Stimulated activated CD4-positive, alpha-beta T cell treated with anti-CD3 and anti-CD28 coated beads, Interleukin-1b, Interleukin-23, amount 100 ng/mL, for 48 hours (primary cell): ENCODE results near the gene GOSR1.
"Not testable (repeated sequence)": the region's sequence is repeated elsewhere in the genome, so short reads cannot be mapped to it uniquely, and the experiment has no call there.

Experiments used
- DNase-seq: peaks from one replicate; pipeline ENCODE4 v3.0.0-alpha.2; 2020

The GOSR1 gene

DNA sequence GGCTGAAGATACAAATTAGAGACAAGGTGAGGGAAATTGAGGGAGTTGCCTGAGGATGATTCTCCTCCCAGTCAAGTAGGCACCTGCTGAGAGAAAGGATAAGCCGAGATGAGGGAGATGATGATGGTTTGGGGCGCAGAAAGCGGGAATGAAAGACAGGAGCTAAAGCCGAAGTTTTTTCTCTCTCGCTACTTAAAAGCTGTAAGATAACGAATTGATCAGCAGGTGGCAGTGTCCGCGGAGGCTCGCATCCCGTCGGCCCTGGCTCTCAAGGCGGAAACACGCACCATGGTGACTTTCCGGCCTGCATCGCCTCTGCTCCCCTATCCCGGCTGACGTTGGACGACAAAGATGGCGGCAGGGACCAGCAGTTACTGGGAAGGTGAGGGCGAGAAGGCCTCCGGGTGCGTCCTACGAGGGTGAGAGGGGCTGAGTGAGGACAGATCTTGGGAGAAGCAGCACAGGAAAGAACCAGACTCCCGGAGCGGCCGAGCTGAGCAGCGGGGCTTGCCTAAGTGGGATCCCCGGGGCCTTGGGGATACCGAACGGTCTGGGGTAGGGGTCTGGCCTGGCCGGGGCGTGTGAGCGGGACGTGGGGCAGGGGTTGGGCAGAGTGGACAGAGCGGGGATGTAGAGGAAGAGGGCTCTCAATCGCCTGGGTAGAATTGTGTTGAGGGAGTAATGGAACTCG, at the start of gene GOSR1:
Gene GOSR1, plus strand, starts transcription at position 326 of the 691 bp plus-strand sequence. Its CDS starts 26 bp downstream, at position 352.
- peak; percentile 94 for DNase-seq

DNA sequence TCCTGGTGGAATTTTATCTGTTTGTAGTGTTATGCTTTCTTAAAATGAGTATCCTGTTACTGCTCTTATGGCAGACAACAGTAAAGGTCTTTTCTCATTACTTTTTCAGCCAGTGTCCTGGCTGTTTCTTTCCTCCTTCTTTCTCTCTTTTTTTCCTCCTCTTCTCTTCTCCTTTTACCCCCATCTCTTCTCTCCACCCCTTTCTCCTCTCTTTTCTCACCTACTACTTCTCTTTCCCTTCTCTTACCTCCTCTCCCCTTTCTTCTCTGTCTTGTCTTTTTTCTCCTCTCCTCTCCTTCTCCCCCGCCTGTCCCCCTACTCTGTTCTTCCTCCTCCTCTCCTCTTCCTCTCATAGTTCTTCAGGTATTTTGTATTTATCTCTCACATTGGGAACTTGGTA, 49.6 kb upstream of the GOSR1 start:
- DNase-seq = no peak

DNA sequence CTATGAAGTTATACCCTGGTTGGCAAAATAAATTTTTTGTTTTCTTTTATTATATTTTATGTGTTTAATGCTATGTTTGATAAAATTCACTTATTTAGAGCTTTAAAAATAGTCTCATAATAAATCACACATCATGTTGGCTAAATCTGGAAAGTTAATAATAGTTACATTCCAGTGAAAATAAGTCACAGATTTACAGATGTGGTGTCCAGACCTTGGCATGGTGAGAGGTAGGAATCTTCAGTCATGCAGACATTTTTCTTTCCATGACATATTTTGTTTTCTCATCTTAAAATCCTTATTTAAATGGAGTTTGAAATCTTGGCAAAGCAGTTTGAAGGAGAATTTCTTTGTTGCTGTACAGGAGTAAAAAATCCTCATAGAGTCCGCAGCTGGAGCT, 48.1 kb upstream of the GOSR1 start:
- DNase-seq = no peak

DNA sequence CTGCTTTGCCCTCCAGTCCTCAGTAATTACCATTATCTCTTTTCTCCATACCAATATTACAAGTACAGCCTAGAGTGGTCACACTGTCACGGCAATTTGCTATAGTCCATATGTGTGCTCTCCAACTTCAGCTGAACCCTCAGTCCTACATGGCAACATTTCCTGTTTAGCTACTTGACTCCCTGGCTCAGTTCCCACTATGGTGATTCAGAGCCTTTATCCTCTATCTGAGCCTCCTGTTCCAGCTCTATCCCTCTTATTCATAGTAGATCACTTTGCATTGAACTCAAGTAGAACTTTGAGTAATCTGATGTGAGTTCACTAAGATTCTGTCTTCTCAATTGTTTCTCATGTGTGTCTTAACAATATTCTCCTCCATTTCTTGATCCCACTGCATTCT, 43.7 kb upstream of the GOSR1 start:
- no peak for DNase-seq

DNA sequence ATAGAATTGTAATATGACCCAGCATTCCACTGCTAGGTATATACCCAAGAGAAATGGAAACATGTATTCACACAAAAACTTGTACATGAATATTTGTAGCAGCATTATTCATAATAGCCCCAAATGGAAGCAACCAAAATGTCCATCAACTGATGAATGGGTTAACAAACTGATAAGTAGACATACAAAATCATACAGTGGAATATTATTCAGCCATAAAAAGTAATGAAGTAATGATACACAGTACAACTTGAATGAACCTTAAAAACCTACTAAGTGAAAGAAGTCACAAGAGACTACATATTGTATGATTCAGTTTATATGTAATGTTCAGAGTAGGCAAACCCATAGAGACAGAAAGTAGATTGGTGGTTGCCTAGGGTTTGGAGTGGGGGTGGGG, 40.5 kb upstream of the GOSR1 start:
- DNase-seq = no peak

DNA sequence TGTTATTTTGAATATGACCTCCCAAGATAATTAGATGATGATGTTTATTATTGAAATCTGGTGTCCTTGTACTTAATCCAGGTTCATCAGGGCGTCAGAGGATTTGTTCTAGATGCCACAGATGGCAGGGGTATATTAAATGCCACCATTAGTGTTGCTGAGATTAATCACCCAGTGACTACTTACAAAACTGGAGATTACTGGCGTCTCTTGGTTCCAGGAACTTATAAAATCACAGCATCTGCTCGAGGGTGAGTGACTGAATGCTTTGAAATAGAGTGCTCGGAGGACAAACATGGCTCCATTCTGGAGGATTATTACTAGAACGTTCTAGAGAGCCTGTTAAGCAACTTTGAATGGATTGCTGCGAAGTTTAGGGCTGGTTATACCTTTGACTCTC, 33.5 kb upstream of the GOSR1 start:
- no peak for DNase-seq

DNA sequence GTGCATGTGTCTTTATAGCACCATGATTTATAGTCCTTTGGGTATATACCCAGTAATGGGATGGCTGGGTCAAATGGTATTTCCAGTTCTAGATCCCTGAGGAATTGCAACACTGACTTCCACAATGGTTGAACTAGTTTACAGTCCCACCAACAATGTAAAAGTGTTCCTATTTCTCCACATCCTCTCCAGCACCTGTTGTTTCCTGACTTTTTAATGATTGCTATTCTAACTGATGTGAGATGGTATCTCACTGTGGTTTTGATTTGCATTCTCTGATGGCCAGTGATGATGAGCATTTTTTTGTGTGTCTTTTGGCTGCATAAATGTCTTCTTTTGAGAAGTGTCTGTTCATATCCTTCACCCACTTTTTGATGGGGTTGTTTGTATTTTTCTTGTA, 30.6 kb upstream of the GOSR1 start:
- DNase-seq = not testable (repeated sequence)

DNA sequence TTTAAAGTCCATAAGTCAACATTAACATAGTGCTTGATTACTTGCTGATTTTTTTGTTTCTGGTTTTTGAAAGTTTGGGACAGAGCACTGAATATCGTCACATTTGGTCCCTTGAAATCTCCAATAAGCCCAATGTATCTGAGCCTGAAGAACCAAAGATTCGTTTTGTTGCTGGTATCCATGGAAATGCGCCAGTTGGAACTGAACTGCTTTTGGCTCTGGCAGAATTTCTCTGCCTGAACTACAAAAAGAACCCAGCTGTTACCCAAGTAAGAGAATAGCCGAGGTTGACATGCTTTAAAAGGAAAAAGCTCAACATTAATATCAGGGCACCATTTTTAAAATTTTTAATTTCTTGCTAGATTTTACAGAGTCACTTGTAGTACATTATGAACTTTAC, 27.7 kb upstream of the GOSR1 start:
- DNase-seq = no peak

DNA sequence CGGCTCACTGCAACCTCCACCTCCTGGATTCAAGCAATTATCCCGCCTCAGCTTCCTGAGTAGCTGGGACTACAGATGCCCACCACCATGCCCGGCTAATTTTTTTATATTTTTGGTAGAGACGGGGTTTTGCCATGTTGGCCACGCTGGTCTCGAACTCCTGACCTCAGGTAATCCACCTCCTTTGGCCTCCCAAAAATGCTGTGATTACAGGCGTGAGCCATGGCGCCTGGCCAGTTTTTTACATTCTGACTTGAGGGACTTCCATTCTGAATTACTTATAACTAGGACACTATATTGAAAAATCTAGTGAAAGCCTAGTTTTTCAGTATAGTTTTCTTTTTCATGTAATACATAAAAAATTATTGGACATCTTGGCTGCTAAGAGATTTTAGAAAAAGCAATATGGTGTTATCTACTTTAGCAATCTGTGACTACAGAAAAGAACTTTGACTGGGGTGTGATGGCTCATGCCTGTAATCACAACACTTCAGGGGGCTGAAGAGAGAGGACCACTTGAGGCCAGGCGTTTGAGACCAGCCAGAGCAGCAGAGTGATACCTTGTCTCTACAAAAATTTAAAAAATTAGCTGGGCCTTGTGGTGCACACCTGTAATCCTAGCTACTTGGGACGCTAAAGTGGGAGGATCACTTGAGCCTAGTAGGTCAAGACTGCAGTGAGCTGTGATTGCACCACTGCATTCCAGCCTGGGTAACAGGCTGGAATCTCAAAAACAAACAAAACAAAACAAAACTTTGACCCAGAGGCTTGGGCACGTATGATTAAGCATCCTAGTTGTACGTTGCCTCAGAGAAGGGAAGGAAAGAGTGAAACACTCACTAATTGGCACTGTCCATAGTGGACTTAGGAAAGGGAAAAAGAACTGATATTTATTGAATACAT, 26.8 kb upstream of the GOSR1 start:
- DNase-seq = no peak

DNA sequence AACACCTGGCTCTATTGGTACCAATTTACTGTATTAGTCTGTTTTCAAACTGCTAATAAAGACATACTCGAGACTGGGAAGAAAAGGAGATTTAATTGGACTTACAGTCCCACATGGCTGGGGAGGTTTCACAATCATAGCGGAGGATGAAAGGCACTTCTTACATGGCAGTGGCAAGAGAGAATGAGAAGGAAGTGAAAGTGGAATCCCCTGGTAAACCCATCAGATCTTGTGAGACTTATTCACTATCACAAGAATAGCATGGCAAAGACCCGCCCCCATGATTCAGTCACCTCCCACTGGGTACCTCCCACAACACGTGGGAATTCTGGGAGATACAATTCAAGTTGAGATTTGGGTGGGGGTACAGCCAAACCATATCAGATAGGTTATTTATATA, 22.6 kb upstream of the GOSR1 start:
- no peak for DNase-seq

DNA sequence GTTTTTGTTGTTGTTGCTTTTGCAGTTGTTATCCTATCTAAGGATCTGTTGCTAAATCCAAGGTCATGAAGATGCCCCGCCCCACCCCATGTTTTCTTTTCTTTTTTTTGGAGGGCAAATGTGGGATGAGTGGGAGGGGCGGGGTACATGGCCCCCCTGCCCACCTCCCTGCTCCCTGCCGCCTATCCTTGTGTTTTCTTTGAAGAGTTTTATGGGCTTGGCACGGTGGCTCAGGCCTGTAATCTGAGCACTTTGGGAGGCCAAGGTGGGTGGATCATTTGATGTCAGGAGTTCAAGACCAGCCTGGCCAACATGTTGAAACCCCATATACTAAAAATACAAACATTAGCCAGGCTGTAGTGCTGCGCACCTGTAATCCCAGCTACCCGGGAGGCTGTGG, 18.8 kb upstream of the GOSR1 start:
- no peak for DNase-seq

DNA sequence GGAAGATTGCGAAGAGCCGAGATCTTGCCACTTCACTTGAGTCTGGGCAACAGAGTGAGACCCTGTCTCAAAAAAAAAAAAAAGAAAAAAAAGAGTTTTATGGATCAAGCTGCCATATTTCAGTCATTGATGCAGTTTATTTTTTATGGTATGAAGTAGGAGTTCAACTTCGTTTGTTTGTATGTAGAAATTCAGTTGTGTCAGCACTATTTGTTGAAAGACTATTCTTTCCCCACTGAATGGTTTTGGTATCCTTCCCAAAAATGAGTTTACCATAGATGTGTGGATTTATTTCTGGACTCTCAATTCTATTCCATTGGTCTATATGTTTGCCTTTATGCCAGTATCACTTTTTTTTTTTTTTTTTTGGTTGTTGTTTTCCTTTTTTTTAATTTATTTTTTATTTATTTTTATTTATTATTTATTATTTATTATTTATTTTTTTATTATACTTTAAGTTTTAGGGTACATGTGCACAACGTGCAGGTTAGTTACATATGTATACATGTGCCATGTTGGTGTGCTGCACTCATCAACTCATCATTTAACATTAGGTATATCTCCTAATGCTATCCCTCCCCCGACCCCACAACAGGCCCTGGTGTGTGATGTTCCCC, 18.3 kb upstream of the GOSR1 start:
- DNase-seq = not testable (repeated sequence)

DNA sequence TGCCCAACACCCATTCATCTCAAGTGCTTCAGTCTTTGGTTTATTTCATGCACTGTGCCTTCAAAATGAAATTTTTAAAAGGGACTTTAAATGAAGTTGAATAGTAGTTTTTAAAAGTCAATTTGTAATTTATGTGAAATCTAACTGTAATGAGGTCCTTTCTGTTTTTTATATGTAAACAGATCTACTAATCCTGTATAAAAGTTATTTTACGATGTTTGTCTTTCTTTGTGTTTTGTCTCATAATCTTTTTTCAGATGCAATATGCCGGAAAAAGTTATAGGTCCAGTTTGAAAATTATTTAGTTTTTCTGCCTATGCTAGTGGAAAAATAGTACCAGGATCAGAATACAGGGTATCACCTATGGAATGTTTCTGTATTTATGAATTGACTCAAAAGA, 8.7 kb upstream of the GOSR1 start:
- DNase-seq = no peak

DNA sequence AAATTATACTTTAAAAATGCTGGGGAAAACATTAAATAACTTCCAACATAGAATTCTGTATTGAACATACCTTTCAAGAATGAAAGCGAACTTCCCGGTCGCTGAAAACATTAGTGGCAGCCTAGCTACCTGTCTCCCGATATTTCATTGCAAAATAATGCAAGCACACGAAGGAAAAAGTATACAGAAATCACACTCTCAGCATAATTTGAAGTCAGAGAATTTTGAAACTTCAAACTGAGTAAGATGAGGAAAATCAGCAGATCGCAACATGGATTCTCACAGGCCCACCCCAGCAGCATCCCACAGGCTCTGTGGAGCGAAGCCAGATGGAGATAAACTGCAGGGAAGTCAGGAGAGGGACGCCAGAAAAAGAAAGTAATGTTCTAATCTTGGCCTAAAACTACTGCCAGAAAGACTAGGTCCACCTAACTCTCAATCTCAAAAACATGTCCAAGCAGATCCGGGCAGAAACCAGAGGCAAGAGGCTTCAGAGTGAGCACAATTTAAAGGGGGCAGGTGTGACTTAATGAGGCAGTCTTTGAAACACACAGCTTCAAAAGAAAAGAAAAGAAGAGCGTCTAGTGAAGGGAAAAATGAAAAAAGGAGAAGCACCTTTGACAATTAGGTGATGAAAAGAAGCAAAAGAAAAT, 4.8 kb upstream of the GOSR1 start:
- DNase-seq = no peak

DNA sequence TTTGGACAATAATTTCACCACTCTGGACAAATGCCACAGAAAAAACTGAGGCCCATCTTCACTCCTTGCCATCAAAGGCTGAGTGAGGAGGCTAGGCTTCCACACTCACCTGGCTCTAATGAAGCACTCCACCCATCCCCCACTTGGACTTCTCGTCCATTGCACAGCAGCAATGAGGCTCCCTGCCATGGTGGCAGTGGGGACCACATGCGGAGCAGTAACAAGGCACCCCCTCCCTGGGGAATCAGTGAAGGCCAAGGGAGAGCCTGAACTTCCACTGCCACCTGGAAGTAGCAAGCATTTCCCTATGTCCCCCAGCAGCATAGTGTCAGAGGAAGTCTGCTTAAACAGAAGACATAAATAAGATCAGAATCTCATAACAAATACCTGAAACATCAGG, 2.0 kb upstream of the GOSR1 start:
- DNase-seq = no peak

DNA sequence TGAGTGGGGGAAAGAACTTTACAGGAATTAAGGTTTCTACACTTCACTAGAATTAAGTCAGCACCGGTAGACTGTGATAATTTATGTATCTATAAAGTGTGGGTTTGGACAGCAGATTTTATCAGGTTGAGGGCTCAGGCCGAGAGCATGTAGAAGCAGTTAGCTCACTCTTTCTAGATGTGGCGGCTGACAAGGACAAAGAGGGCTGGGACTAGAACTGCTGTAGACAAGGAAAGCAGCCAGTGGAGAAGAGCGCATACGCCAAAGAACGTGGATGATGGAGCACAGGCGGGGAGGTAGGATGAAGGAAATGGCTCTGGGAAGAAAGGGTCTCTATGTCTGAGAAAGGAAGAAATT, 504 bp upstream of the GOSR1 start:
- no peak for DNase-seq

DNA sequence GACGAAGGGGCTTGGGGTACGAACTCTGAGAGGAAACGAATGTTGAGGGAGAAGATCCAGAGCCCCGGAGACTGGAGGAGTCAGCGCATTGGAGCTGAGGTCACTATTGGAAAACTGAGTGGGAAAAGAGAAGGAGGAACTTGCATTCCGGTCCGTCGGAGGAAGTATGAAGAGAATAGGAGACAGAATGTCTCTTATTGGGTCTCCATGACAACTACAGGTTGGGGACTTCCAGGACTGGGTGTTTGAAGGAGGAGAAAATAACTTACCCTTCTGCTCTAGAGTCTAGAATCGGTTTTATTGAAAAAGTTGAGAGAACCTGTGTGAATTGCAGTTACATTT, 537 bp downstream of the GOSR1 start:
- no peak for DNase-seq

DNA sequence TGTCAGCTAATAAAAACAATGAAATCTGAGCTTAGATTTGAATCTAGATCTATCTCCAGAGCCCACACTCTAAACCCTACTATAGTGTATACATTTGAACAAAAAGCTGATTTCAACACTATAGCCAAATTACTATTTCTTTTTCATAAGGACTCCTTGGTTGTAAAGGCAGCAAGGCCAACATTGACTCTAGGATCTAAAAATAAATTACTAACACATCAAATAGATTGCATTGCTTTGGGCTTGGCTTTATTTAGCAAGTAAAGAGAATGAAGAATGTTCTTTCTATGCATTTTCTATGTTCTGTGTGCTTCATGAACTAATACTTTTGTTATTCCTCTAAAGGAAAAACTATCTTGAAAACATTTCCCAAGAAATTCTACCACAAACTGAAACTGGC, 5.3 kb downstream of the GOSR1 start:
- DNase-seq = no peak

DNA sequence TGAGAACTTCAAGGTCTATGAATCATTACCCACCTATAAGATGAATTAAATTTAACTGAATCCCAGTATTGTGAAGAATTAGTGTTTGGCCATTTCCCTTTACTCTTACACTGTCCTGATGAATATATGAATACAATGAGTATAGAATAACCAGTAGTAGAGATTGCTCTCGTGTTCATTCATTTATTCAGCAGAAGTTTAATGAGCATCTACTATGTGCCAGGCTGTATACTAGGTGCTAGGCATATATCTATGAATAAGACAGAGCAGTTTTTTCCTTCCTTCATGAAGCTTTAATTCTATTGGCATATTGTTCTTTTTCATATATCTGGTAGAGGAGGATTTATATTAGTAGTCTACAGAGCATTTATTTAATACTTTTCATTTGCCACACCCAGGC, 6.0 kb downstream of the GOSR1 start:
- DNase-seq = no peak

DNA sequence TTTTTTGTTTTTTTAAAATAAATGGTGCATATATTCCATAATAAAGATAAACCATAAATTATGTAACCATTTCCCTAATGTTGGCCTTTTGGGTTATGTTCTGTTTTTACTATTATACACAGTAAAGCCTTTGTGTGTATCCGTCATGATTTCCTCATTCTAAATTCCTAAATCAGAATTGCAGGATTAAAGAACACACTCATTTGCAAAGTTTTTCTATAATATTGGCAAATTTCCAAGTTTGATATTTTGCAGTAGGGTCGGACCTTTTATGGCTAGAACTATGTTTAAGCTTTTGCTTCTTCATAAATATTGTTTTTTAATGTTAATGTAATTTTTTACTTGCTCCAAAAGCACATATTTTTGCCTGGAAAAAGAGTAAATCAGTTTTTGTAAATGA, 16.6 kb downstream of the GOSR1 start:
- no peak for DNase-seq

DNA sequence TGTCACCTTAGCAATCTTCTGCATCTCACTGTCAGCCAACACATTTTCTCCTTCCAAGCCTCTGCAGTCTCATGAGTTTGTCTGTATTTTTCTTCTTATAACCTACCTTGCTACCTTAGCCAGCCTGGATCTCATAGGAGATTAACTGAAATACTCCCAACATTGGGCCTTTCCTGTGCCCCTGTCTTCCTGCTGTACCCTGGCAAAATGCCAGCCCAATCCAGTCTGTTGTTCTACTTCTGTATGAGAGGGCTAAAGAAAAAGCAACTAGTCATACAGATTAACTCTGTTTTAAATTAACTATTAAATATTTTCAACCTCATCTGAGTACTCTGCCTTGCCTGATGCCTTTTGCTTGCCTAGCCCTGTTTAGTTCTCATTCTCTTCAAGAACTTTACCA, 18.4 kb downstream of the GOSR1 start:
- no peak for DNase-seq

DNA sequence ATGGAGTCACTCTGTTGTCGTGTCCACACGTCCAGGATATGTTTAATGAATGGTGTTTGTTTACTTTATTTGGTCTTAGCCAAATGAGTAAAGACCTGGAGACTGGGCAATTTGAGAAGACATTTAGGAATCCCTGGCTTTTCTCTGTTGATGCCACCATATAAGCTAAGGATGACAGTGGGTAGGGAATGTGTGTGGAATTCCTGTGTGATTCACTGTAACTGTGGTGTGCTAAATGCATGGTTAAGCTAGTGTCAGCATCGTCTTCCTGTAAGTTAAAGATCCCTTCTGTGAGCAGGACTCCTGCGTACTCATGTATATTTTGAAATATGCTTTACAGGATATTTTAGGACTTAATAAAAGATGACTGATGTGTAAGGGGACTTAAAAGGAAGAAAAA, 26.4 kb downstream of the GOSR1 start:
- DNase-seq = no peak

DNA sequence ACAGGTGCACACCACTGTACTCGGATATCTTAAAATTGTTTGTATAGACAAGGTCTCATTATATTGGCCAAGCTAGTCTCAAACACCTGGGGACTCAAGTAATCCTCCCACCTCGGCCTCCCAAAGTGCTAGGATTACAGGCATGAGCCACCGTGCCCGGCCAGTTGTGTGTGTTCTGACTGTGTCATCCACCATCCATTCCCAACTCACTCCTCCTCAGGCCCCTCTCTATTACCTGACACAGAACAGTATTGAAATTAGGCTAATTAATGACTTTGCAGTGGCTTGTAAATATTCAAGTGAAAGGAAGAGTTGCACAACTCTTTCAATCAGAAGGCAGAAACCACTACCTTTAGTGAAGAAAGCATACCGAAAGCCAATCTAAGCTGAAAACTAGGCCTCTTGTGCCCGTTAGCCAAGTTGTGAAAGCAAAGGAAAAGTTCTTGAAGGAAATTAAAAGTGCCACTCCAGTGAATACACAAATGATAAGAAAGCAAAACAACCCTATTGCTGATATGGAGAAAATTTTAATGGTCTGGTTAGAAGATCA, 28.7 kb downstream of the GOSR1 start:
- DNase-seq = no peak
